ENCODE results near the gene ANKRD11.

The ANKRD11 gene

DNA sequence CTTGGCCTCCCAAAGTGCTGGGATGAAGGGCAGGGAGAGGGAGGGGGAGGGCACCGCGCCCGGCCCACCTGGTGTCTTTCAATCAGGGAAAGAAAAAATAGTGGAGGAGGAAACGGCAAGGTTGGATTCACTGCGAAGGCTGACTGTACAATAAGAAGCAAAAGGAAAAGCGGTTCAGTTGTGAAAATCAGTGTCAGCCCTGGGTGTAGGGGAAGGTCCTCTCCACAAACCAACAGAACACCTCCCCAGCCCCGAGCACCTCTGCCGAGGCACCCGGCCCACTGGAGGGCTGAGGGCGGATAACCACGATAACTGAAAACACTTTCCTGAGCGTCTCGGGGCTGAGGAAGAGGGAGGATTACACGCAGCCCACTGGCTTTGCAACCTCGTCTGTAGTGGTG lies 16.4 kb upstream of the ANKRD11 start:
- DNase-seq, result no peak

DNA sequence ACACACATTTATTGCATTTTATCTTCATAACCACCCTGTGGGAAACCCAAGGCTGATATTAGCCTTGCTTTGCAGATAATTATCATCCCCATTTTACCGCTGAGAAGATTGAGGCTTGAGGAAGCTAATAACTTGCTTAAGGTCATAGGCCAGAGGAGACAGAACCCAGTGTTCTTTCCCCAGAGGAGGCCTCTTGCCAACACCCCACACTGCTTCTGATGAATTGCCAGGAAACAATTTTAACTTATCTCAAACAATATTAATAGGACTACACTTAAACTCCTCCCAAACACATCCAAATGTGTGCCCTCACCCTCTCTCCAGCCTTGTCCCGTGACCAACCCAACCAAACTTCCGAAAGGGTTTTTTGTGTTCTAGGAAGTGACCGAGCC lies 15.7 kb upstream of the ANKRD11 start:
- no peak for DNase-seq

DNA sequence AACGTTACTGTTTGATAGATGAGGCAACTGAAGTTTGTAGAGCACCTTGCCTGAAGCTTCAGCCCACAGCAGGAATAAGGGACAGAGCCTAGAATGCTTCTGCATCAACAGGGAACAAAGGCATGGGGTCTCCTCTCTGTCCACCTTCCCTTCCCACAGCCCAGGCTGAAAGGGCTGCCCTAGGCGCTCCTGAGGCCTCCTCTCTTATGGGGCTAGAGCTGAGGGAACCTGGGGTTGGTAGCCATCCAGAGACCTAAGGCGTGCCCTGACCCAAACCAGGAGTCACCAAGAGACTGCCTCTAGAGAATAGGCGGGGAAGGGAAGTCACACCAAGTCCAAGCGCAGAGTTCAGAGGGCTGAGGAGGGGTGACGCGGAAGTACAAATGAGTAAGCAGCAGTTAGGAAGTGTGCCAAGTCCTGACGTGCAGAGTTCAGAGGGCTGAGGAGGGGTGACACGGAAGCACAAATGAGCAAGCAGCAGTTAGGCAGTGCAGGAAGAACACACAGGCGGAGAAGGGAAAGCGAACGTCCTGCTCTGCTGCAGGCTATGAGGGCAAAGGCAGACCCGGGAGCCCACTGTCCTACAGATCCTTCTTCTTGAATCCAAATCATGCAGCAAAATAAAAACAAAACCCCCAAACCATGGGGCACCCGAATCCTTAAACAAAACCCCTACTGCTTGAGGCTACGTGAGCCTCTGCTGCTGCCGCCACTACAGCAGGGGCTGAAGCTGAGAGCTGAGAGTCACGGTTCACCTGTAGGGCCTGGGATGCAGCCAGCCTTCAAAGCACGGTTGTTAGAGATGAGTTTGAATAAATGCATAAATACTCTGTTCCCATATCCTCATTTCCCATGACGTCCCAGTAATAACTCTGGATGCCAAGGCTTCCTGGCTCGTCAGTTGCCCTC lies 15.1 kb upstream of the ANKRD11 start:
- no peak for DNase-seq

DNA sequence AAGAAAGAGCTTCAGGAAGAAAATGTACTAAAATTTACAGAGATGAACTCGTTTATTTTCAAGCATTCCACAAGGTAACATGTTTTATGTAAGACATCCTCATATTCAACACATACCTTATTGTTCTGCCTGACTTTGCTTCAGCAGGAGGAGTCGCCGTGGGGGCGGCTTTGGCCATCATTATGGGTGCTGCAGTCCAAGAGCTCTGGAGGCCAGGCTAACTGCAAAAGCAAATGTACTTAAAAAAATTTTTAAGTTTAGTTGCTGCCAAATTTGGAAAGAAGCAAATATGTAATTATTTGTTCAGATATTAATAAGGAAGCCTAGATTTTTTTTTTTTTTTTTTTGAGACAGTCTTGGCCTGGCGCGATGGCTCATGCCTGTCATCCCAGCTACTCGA lies 13.7 kb upstream of the ANKRD11 start:
- DNase-seq, result no peak

GRCh38 chr16:89502081-89502843 lies 11.9 kb upstream of the ANKRD11 start:
- DNase-seq, result no peak

- no peak for DNase-seq
These were observed 9.4 kb upstream of the ANKRD11 start for GRCh38 chr16:89499767-89500166.

DNA sequence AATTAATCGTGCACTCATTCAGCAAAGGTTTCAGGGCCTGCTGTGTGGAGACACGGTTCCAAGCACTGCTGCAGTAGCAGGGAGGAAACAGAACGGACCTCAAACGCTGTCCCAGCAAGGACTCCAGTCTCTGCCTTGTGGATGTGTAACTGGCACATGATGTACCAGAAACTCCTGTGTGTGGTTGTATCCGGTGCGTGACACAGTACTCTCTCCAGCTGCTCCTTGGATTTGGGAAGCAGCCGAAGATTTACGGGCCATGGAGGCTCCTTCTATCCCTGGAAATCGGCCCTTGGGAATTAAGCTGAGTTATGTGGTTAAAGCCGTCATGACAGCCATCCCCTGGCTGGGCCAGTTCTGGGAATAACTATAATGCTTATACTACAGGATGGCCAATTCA lies 8.5 kb upstream of the ANKRD11 start:
- DNase-seq, result no peak

- DNase-seq, result no peak
These were observed 4.8 kb upstream of the ANKRD11 start for GRCh38 chr16:89495121-89495520.

DNA sequence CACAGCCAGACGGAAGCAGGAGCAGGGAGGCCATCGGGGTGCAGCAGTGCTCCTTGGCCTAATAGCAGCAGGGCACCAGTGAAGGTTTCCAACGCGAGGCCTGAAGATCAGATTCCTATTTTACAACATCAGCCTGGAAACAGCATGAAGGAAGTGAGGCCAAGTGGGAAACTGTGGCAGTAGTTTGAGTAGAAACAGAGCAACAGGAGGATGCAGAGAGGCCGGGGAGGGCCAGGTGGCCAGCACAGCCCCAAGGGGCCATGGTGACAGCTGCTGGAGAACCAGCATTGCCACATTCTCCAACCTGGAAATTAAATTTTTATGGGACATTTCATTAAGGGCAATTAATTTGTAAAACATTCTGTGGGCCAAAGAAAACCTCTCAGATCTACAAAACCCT lies 3.4 kb upstream of the ANKRD11 start:
- DNase-seq, result no peak

- no peak for DNase-seq
These were observed 1.8 kb upstream of the ANKRD11 start for GRCh38 chr16:89491974-89492687.

DNA sequence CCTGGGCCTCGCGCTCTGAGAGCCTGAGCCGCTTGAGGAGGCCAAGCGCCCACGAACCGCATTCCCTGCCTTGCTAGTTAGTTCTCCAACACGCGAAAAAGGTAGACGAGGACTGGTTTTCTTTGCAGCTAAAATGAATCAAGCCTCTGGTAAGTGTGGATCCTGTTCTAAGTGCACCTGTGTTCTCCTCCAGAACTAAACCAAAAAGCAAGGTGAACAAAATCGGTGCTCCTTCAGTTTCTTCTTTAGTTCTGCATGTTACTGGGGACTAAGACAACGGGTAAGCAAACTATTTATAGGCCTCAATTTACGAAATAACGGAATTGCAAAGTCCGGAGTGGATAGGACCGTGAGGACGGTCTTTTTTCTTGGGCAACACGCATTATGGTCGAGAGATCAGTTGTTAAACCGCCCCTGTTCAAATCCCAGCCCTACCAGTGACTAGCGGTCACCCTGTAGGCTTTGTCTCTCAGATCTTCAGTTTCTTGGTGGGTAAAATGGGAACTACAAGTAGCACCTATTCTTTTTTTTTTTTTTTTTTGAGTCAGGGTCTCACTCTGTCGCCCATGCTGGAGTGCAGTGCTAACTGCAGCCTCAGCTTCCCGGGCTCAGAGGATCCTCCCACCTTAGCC lies 993 bp upstream of the ANKRD11 start:
- no peak for DNase-seq

- DNase-seq, result no peak
These were observed 393 bp downstream of the ANKRD11 start for GRCh38 chr16:89489898-89490438.

GRCh38 chr16:89489040-89489897 lies 1.1 kb downstream of the ANKRD11 start:
- DNase-seq, result no peak

DNA sequence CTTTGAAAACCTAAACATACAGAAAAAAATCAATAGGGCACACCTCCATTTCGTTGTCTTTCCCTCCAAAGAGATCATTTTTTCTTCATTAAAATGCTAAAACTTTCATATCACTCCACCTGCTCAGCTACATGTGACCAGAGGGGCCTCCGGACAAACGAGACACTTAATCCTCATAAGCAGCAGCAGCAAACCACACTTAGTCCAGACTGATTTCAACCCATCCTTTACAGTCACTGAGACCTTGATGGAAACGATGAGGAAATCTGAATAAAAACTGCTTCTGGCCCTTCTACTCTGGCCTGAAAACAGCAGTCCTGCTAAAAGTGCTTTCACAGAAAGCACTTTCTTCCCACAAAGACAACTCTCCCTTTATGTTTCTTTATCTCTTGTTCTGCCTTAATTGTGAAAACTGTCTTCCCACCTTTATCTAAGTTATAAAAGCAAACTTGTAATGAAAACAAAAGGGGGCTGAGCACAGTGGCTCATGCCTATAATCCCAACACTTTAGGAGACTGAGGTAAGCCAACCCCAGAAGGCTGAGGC lies 4.6 kb downstream of the ANKRD11 start:
- no peak for DNase-seq

- DNase-seq, result no peak
These were observed 5.3 kb downstream of the ANKRD11 start for GRCh38 chr16:89484923-89485679.

DNA sequence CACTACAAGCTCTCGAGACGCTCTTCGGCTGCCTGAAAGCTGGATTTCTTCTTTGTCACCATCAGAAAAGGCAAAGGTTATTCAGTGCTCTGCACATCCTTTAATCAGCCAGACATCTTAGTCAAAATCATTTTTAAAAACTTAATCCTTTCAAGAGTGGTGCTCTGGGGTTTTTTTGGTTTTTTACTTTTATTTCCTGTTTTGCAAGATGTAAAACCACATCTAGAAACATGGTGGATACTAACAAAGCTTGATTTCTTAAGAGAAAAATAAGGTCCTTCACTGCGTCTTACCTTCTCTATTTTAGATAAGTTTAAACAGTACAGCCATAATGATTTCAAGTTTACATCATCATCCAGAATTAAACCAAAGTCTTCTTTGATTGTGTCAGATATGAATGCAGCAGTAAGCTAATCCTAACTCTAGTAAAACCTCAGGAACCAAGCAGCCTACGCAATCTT lies 6.3 kb downstream of the ANKRD11 start:
- no peak for DNase-seq

DNA sequence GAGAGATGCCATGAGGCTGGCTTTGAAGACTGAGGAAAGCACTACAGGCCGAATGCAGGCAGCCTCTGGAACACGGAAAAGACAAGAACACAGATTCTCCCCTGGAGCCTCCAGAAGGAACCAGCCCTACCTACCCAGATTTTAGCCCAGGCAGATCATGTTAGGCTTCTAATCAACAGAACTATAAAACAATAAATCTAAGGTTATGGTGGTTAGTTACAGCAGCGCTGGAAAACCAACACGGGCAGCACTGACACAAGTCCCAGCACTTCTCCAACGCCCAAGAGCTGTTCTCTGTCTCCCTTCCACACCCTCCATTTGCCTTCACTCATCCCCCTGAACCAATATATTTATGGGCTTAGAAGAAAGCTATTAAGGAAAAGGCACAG lies 7.5 kb downstream of the ANKRD11 start:
- DNase-seq, result no peak

DNA sequence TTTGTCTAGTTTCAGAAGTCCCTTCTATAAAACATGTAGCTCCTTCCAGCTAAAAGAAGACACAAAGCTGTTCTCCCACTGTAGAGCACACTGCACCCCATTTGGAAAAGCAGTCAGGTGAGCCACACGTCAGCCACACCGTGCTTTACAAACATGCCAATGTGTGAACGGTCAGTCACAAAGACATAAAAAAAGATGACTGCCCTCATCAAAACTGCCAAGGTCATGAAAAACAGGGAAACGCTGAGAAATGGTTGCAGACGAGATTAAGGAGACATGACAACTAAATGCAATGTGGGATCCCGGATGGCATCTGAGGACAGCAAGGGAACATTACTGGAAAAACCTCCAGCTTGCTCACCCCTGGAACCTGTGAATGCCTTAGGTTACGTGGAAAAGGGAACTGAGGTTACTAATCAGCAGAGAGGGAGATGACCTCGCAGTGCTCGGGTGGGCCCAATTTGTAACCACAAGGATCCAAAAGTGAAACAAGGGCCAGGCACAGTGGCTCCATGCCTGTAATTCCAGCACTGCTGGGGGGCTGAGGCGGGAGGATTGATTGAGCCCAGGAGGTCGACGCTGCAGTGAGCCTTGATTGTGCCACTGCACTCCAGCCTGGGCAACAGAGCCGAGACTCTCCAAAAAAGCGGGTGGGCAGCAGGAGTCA lies 8.1 kb downstream of the ANKRD11 start:
- DNase-seq, result no peak

GRCh38 chr16:89481356-89481955 lies 8.9 kb downstream of the ANKRD11 start:
- no peak for DNase-seq

All from cortex of kidney (tissue), 1 donor.